Urothelium cell line (cell line): ENCODE results near the gene ZNF236.
"Not testable (repeated sequence)": the region's sequence is repeated elsewhere in the genome, so short reads cannot be mapped to it uniquely, and the experiment has no call there.

Experiments used
- DNase-seq: peaks from one replicate; pipeline ENCODE4 v3.0.0; 2011; ENCODE audit warnings: low spot score, mixed read lengths
- FAIRE-seq: peaks from 2 replicates; lab custom pipeline; 2011; peaks lifted over from hg19 to GRCh38; lab: Jason Lieb, UNC

Gene ZNF236

GRCh38 chr18:76984193-76985155 is 162.1 kb downstream of the ZNF236 start:
- DNase-seq (no peak), FAIRE-seq (no peak)

- DNase-seq (no peak), FAIRE-seq (no peak)
Measured at GRCh38 chr18:76985156-76985950, 163.0 kb downstream of the ZNF236 start.

DNA sequence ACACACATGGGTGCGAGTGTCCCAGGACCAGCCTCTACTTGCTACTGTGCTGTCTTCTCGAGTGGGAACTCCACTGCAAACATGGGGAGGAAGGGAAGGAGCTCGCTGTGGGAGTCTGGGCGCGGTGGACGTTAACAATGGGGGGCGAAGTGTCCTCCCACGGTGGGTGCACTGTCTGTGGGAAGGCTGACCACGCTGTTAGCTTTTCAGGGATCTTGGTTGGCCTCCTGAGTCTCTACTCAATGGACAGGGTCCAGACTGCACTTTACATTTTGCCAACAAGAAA is 163.5 kb downstream of the ZNF236 start:
- FAIRE-seq (no peak), DNase-seq (no peak)

- DNase-seq (no peak), FAIRE-seq (no peak)
Measured at GRCh38 chr18:76986406-76986805, 164.0 kb downstream of the ZNF236 start.

DNA sequence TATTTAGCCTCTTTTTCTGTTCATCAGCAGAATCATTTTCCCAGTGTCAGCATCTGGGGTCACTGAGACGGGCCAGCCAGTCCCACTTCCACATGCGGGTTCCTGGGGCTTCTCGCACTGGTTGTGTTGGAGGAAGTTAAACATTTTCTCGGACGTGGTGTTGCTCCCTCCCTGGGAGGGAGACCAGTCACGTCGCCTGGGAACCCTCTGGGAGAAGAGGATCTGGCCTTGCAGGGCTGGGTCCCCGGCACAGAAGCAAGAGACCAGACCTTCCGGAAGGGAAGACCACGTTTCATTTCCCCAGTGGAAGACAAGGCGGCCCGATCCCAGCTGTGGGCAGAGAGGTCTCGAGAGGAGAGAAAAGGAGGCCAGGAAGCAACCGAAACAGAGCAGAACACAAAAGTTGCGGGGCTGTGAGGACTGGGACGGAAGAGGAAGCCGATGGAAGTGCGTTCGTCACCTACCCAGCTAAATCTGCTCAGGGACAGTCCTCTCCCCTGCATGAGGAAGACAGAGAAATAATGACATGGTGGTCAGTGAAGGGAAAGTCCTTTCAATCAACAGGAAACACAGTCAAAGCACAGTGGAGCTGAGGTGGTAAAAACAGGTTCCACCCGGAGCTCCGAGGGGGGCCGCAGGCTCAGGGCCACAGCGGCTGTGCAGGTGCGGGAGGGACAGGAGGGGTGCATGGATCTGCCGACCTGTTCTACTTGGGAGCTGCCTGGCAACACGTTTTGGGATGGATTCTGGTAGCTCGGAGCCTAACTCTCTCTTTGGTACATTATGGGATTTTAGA is 165.9 kb downstream of the ZNF236 start:
- no peak for DNase-seq
- no peak for FAIRE-seq

DNA sequence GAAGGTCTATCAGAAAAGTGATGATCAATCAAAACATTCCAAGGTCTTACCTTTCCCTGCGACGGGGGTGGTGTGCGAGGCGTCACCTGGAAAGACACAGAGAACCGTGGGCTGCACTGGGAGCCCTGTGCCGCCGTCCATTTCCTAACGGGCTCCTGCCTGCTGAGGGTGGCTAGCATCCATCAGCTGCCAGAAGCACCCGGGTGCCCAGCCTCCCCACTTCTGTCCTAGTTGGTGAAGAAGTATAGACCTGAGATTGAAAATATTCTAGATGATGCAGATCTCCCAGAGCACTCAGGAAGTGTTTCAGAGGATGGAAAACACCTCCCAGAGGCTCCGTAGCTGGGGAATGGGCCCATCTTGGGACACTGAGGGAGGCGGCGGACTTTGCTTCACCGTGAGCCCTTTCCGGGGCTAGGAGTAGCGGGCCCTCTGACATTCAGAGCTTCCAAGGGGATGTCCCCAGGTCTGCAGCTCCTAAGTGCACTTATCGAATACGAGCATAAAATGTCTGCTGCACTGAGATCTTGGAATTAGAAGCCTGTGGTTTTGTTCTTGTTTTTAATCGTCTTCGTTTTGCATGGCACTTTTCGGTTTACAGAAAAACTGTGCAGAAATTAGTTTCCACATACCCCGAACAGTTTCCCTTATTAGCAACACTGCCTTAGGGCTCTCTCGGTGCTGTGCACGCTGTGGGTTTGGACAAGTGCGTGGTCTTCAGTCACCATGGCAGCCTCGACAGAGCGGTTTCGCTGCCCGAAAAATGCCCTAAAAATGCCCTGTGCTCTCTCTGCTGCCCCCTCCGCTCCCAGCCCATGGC is 166.7 kb downstream of the ZNF236 start:
- FAIRE-seq: no peak
- no peak for DNase-seq

DNA sequence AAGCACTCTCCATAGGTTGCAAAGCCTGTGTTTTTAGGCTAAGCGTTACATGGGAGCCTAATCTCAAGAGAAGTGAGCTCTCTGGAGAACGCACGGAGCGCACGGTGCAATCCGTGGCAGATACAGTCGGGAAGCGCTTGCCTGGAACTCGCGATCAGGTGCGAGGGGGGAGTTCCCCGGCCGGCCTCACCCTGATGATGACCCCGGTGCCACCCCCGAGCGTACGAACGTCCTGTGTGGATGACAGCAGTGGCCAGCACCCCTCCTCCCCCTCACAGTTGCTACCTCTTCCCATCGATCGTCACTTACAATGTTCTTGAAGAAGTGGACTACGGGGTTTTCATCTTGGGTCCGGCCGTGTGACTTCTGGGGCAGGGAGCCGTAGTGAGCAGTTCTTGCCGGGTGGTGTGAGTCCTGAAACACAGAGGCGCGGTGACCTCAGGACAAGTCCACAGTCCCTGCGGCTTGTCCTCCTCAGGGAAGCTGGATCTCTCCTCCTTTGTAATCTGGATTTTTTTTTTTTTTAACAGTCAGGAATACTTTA is 167.4 kb downstream of the ZNF236 start:
- no peak for FAIRE-seq
- no peak for DNase-seq

DNA sequence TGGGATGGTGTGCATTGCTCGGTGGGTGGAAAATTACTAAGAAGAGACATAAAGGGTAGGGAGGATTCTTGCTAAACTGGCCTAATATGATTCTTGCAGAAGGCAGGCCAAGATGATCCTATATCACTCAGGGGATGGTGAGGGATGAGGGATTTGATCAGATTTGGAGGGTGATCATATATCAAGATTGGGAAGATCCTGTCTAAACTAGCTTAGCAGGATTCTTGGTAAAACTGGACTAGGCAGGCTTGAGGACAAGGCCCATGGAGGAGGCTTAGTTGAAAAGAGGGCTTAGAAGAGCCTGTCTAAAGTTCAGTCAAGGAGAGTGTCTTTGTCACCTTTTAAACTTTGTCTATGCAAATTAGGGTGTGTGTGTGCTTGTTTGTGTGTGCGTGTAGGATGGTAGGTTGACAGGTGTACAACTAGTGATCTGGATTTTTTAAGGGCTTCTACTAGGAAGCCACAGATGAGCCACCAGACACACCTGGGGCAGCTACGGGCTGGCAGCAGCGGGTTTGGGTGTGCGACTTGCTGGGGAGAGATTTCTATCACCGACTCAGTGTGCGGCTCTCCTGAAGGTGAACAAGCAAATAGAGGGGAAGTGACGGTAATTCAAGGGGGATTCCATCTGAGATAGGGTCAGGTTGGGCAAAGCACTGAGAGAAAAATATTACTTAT is 168.1 kb downstream of the ZNF236 start:
- not testable (repeated sequence) for DNase-seq, FAIRE-seq

- DNase-seq: no peak
- FAIRE-seq: no peak
Measured at GRCh38 chr18:76991021-76991688, 168.8 kb downstream of the ZNF236 start.

GRCh38 chr18:76992226-76993084 is 170.1 kb downstream of the ZNF236 start:
- DNase-seq (no peak), FAIRE-seq (no peak)

DNA sequence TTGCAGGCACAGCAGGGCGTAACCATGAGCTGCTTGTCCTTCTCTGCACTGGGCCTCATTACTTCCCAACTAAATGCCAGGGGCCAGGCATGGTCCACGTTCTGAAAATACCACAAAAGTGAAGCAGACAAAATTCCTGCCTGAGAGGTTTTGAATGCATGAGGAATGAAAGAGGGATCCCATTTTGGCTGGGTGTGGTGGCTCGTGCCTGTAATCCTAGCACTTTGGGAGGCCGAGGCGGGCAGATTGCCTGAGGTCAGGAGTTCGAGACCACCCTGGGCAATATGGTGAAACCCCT is 170.7 kb downstream of the ZNF236 start:
- FAIRE-seq: no peak
- no peak for DNase-seq

DNA sequence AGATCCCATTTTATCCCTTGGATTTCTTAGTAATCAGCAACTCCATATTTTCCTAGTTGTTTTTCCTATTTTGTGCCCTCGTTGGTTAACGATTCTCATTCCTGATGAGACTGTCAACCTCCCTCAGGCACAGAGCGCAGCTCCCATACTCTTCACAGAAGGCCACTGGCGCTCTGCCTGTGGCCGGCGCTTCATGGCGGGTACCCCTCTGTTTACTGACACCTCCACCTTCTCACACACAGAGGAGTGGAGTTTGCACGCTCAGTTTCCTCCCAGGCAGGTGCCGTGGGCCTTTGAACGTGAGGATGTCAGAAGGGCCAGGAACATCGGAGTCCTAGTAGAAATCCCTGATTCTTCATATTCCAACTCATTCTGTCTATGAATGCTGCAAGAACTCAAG is 171.2 kb downstream of the ZNF236 start:
- no peak for DNase-seq
- no peak for FAIRE-seq

GRCh38 chr18:76994086-76994654 is 171.8 kb downstream of the ZNF236 start:
- no peak for FAIRE-seq

GRCh38 chr18:76995896-76996295 is 173.5 kb downstream of the ZNF236 start:
- no peak for DNase-seq
- no peak for FAIRE-seq

More at GRCh38 chr18:76994086-76994654, 171.8 kb downstream of the ZNF236 start:
- no peak for DNase-seq

- no peak for FAIRE-seq
Measured at GRCh38 chr18:76996429-76996828, 174.1 kb downstream of the ZNF236 start.

DNA sequence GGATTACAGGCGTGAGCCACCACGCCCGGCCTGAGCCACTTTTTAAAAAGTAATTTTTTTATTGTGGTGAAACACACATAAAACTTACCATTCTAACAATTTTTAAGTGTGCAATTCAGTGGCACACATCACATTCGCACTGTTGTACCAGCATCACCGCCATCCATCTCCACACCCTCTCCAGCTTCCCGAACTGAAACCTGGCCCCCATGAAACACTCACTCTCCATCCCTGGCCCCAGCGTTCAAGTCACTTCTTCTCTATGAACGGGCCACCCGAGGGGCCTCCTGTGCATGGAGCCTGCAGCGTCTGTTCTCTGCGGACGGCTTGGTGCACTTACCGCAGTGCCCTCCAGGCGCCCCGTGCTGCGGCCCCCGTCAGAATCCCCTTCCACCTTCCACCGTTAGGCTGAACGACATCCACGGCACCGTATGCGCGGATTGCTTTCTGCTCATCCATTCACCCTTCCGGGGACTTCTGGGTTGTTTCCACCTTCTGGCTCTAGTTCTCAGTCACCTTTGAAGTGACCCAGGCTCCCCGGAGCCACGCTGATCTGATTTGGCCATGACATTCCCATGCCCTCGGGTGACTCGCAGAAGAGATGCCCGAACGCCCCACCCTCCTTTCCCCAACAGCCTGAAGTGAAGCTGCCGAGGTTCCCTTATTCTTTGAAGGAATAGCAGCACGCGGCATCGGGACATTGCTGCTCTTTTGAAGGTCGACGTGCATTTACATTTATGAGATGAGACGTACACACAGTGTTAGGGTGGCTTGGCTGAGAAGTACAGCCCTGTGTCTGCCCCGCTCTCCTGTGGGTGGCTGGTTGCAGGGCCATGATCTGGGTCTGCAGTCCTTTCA is 175.8 kb downstream of the ZNF236 start:
- DNase-seq (no peak), FAIRE-seq (no peak)

More at GRCh38 chr18:76996429-76996828, 174.1 kb downstream of the ZNF236 start:
- no peak for DNase-seq

- DNase-seq (no peak), FAIRE-seq (no peak)
Measured at GRCh38 chr18:76999077-76999476, 176.7 kb downstream of the ZNF236 start.
